ENCODE measurements around the gene CNP.
"Not testable (repeated sequence)": the region's sequence is repeated elsewhere in the genome, so short reads cannot be mapped to it uniquely, and the experiment has no call there.

CNP gene

DNA sequence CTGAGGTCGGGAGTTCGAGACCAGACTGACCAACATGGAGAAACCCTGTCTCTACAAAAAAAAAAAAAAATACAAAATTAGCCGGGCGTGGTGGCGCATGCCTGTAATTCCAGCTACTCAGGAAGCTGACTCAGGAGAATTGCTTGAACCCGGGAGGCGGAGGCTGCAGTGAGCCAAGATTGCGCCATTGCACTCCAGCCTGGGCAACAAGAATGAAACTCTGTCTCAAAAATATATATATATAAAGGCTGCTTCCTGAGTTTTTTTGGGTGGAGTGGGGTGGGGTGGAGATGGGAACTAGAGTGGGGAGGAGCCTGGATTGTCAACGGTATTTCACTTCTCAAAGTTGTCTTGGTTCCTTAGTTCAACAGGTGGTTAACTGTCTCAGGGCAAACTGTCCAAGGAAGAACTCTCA is 43.7 kb downstream of the CNP start:
- not testable (repeated sequence) for DNase-seq

DNA sequence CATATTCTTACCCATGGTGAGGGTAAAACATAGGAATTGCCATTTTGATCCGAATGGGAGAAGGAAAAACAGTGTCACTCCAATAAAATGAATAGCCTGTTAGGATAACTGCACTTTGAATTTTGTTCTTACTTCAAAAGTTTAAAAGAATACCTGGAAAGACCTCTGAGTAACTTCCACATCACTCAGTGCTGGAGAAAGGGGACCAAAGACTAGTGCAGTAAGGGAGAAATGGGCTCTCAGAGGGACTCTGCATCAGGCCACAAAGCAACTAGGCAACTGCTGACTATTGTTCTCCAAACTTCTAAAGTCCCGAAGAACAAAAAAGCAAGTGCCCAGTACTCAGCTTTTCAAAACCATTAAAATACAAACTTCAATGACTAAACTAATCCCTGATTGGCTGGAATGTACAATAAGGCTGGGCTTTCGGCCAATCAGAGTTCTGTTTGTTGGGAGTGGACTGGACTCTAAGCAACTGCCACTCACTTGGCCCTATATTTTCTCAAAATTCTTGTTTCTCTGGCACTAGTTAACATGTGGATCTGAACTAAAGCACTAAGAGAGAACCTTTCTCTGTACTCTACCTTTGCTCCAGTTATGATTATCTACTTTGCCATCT is 44.4 kb downstream of the CNP start:
- DNase-seq: no peak

DNA sequence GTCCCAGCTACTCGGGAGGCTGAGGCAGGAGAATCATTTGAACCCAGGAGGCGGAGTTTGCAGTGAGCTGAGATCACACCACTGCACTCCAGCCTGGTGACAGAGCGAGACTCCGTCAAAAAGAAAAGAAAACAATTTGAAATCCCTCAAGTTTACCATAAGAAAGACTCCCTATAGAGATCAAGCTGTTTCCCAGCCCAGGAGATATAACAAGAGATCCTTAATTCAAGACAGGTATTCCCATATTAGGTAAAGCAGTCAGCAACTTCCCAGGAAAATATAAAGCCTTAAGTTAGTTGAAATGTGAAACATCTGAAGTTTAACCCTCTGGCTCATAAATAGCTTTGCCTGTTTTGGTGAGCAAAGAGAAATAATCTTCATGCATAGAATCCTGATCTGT is 45.8 kb downstream of the CNP start:
- not testable (repeated sequence) for DNase-seq

DNA sequence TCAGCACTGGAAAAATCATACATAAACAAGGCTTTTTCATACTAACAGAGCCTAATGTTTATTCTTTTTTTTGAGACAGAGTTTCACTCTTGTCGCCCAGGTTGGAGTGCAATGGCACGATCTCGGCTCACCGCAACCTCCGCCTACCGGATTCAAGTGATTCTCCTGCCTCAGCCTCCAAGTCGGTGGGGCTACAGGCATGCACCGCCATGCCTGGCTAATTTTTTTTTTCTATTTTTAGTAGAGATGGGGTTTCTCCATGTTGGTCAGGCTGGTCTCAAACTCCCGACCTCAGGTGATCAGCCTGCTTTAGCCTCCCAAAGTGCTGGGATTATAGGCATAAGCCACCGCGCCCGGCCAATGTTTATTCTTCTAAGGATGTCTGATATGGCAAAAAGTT is 47.1 kb downstream of the CNP start:
- DNase-seq: not testable (repeated sequence)

DNA sequence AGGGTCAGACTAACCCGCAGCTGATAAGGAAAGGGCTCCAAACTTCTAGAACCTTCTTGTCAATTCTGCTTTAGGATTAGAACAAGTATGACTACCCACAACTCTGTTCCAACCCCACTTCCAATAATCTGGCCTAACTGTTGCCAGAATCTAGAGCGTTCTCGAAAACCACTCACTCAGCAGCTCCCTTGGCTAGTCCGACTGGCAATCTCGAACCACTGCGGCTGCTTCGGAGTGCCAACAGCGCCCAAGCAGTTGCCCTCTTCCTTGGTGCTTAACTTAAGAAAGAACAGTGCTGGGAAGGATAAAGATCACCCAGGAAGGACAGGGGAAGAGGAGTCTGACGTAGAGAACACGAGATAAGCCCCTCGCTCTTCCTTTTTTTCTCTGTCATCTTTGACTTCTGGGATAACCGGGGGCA is 49.8 kb downstream of the CNP start:
- no peak for DNase-seq

DNA sequence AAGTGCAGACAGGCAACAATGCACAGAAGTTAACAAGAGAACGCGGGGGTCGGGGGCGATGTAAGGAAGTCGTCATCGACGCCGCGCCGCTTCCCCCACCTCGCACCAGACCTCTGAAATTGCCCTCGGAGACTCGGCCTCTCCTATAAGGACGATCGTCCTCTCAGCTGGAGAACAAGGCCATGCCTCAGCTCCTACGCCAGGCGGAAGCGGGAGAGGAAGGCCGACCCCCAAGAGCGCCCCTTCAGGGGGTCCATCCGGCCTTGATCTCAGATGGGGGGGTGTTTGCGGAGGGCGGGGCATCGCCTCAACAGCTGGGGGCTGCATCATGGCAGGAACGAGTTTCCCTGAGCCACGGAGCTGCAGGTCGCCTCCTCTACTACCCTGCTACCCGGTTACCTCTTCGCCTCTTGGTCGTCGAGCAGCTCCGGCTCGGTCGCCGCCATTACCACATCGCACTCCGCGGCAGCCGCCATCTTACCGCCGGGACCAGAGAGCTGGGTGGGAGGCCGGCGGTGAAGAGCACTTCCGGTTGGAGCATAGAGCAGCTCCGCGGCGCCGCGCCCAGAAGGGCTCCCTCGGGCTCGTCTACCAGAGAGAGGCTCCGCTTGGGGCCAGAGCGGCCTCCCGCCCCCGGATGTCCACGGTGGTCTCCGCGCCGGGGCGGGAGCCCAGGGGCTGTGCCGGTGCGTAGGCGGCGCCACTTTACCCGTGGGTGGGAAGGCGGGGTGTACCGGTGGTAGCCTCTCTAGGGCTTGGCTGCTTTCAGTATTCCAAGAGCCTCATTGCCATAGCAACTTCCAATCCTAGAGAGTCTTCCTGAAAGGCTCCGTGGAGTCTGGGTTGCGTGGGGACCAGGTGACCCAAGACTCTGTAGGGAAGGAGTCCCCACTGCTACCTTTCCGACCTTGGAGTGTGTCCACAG is 50.6 kb downstream of the CNP start, which contains the start of gene DNAJC7:
TSS of gene DNAJC7 (minus strand) at position 499 of the 925 bp plus-strand sequence. CDS start at position 476, 23 bp downstream.
- peak; percentile 97 for DNase-seq

DNA sequence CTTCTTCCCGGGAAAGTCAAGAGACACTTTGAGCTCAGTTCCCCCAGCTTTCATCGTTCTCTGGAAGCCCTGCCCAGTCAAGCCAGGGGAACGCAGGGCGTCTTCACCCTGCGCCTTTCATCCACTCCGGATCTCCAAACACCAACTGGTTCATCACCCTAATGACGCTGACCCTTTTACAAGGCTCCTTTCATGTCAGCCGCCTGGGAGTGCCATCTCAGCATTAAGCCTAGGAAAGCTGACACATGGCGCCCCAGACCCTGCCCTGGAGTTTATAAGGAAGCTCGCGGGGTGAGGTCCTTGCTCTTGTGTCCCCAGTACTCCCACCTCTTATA is 51.2 kb downstream of the CNP start:
- DNase-seq: peak; percentile 88

DNA sequence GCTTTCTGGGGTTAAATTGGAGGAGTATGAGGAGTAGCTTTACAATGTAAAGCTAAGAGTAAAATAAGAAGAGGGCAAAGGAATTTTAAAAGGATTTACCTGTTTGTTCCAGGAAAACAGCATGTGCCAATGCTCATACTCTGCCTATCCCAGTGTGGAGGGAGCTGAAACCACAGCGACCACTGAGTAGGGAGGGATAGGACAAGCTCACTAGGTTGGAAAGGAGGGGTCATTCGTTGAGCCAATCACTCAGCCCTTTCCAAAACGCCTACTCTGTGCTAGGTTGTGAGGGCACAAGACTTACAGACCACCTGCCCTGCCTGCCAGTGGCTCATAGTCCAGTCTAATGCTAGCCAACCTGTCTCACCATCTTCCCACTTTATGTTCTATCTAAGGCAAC is 51.7 kb downstream of the CNP start:
- peak; percentile 69 for DNase-seq

DNA sequence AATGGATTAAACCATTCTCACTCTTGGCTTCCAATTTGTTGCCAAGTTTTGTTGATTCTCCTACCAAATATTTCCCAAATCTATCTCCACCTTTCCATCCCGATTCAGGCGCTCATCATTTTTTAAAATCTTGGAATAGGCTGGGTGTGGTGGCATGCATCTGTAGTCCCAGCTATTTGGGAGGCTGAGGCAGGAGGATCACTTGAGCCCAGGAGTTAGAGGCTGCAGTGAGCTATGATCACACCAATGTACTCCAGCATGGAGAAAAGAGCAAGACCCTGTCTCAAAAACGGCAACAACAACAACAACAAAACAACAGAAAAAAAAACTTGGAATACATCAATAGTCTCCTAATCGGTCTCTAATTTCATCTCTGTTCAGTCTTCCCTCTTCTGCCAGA is 52.4 kb downstream of the CNP start:
- no peak for DNase-seq

DNA sequence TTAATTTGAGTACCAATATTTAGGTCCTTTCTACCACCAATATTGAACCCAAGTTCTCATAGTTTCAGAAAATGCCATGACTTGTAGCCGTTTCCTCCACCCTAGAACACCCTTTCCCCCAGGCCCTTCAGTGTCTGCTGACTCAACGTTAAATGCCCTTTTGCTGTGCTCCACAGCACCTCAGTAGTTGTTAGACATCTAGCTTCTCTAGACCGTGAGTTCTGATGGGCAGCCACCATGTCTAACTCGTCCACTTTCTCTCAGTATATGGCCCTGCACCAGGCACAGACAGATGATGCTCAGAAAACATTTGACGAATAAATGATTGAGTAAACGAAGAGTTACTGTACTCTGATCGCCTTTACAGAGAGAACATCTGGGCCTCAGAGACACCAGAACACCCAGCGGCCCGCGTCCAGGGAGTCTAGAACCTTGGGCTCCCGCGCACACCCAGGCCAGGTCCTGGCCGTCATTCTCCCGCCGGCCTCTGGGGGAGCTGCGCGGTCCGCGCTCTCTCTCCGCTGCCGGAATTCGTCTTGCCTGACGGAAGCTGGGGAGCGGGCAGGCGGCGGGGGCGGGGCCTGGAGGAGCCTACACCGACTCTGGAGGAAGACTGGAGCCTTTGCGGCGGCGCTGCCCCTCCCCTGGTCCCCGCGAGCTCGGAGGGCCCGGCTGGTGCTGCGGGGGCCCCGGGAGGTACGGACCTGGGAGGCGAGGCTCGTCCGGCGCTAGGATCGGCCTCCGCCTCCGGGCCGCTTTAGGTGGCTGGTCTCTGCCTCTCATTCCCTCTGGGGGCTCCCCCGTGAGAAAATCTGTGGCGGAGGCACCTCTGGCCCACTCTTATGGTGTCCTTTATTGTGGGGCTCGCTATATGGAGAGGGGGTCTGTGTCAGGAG is 53.2 kb downstream of the CNP start, which contains the start of gene NKIRAS2:
TSS of gene NKIRAS2 (plus strand) at position 582 of the 896 bp plus-strand sequence. CDS start 1,488 bp downstream, outside the sequence.
- peak; percentile 99 for DNase-seq

DNA sequence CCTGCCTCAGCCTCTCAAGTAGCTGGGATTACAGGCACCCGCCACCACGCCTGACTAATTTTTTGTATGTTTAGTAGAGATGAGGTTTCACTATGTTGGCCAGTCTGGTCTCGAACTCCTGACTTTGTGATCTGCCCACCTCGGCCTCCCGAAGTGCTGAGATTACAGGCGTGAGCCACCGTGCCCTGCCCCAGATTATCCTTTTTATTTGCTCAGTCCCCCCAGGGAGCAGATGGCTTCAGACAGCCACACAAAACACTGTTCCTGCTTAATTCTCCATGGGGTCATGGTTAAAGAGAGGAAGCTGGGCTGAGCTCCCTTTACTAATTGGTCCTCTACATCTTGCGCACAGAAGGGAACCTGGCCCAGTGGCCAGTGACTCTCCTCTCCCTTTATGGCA is 54.2 kb downstream of the CNP start:
- not testable (repeated sequence) for DNase-seq

DNA sequence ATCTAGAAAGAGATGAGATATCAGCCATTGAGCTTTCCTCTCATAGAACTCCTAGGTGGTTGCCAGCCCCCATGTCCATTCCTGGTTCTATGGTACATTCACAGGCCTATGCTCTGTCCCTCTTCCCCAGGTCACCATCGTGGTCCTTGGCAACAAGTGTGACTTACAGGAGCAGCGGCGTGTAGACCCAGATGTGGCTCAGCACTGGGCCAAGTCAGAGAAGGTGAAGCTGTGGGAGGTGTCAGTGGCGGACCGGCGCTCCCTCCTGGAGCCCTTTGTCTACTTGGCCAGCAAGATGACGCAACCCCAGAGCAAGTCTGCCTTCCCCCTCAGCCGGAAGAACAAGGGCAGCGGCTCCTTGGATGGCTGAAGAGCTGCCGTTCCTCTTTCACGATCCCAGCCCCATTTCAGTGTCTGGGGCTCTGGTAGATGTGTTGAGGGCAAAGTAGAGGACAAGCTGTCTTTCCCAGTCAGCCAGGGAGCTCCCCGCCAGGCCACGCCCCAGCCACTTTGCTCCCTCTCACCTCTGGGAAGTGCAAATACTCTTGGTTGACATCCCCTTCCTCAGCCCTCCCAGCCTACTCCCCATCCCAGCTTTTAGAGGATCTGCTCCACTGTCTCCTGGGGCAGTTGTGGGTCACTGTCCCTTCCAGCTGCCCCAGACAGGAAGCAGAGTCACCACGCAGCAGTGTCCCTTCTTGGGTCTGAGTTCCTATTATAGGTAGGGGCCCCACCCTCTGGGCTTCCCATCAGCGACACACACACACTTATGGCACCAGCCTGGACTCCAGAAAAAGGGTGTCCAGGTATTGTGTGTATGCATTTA is 57.1 kb downstream of the CNP start:
- no peak for DNase-seq

DNA sequence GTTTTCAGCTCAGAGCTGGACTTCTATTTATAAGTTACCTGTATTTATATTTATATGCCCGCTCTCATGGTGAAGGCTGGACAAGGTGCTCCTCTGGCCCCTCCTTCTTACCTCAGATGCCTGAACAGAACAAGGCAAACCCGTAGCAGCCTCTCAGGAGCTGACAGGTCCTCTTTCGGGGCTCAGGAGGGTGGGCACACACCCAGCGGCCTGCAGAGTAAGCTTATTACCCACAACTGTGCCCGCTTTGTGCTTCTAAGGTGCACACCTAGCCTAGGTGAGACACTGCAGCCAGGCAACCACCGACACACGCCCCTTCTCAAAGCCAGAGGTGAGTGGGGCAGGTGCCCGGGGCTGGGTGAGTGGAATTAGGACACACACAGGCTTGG is 58.6 kb downstream of the CNP start:
- DNase-seq: no peak

DNA sequence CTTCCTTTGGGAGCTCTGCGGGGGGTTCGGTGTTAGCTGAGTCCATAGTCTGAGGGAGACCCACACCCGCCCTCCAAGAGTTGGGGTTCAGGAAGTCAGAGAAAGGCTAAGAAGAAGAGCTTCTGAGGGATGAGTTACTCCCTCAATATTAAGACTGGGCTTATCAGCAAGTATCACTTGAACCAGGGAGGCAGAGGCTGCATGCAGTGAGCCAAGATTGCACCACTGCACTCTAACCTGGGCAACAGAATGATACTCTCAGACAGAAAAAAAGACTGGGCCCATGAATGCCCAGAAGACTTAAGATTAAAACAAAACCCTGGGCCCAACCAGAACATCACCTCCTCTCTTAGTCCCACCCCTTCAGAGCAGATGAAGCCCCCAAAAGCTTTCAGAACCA is 59.3 kb downstream of the CNP start:
- no peak for DNase-seq

DNA sequence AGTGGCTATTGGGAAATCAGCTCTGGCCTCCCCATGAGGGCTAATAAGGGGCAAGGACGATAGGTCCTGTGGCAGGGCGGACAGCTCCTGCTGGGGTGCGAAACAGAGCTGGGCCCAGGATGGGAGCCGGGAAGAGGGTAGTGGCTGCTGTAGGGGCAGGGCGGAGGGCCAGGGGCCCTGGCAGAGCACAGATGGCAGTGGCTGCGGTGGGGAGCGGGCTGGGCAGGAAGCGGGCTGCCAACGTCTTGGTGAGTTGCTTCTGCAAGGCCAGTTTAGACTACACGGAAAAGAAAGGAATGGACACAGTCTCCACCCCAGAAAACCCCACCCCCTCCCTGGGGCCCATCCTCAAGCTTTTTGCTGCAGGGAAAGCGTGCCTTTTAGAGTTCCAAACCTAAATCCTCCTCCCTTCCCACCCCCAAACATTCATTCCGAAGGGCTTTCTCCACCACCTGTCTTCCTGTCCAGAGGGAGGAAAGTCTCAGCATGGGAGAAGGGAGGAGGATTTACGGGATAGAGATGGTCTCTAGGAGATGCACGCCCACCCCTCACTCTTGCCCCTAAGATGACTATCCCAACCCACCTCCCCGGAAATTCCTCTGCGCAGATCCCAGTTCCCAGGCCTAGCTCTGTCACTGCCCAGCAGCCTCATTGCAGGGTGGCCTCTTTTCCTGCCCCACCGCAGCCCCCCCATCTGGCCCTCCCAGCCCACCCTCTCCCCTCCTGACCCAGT is 60.4 kb downstream of the CNP start:
- DNase-seq: no peak

Measured in islet precursor cell (in vitro differentiated cells).